ENCODE data around the gene SLC22A23.

SLC22A23 gene

DNA sequence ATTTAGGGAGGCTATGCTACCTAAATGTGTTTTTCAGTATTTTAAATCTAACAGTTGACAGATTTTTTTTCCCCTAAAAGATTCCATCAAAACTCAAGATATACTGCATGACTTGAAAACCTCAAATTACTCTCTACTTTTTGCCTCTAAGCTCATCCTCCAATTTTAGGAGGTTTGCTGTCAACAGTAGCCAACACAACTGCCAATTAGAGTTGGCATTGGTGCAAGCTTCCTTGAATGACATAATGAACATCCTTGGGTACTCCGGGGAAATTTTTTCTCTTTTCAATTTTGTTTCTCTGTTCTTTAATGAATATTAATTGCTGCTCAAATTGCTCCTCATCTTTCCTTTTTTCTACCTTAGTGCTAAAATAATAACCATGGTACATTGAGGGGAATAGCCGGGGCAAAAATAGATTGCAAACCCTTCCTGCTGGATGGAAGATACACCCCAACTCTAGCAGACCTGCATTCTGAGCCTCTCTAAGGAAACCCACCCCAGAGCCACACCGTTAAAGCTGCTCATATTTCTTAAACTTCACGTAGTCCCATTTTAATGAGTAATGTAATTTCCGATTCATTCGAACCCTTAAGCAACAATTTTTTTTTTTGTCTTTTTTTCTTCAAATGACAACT is 34.3 kb downstream of the SLC22A23 start:
- DNase-seq (ENCODE audit: low read depth in 2 of 2): no peak

- DNase-seq (ENCODE audit: low read depth in 2 of 2): peak in 1 of 2 experiments; percentile 14
Observed at GRCh38 chr6:3421791-3422434, 34.9 kb downstream of the SLC22A23 start.

- no peak for DNase-seq (ENCODE audit: low read depth in 2 of 2)
Observed at GRCh38 chr6:3421143-3421542, 35.7 kb downstream of the SLC22A23 start.

- DNase-seq (ENCODE audit: low read depth in 2 of 2): peak; percentile 10 to 20
Observed at GRCh38 chr6:3419624-3420272, 37.1 kb downstream of the SLC22A23 start.

GRCh38 chr6:3418496-3419060 is 38.3 kb downstream of the SLC22A23 start:
- no peak for DNase-seq (ENCODE audit: low read depth in 2 of 2)

DNA sequence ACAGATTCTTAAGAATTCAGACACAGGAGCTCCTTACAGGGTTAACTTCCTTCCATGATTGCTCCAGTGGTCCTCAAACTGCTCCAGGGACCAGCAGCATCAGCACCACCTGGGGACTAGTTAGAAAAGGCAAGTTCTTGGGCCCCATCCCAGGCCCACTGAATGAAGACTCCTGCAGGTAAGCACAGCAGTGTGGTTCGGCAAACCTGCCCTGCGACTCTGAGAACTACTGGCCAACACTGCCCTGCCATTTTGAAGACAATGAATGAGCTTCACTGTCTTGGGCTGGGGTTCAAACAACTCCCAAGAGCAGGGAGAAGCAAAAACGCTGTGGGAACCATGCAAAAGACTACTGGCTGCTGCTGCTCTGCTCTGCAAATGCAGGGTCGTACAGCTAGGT is 39.4 kb downstream of the SLC22A23 start:
- no peak for DNase-seq (ENCODE audit: low read depth in 2 of 2)

- no peak for DNase-seq (ENCODE audit: low read depth in 2 of 2)
Observed at GRCh38 chr6:3415490-3415889, 41.4 kb downstream of the SLC22A23 start.

DNA sequence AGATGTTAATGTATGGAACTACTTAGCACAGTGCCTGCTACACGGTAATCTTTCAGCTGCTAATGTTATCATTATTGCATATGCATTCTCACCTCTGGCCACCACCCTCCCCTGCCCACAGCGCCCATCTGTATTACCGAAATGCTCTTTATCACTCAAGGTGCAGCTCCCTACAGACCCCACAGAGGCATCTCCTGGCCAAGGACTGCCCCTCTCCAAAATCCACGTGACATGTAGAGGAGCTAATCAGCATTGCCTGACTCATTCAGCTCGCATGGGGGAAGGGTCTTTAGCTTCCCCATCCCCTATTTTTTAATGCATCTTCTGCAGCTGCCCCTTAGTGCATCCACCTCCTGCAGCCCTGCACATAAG is 41.8 kb downstream of the SLC22A23 start:
- DNase-seq (ENCODE audit: low read depth in 2 of 2): no peak

- peak in 1 of 2 experiments; percentile 38 for DNase-seq (ENCODE audit: low read depth in 2 of 2)
Observed at GRCh38 chr6:3414327-3415081, 42.3 kb downstream of the SLC22A23 start.

DNA sequence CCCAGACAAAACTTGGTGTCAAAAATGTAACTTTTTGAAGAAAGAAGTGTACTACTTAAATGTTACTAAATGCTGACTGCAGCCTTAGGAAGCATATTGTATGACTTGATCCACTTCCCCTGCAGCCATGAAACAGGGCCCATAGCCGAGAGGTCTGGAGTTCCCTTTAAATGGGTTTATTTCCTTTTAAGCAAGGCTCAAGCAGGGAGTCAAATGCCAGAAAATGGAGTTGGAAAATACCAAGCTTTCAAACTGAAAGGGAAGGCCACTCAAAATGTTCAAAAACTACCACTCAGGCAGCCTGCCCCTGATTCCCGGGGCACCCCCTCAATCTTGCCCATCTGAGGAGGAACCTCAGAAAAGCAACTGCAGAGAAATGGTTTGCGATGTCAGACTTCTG is 43.3 kb downstream of the SLC22A23 start:
- no peak for DNase-seq (ENCODE audit: low read depth in 2 of 2)

DNA sequence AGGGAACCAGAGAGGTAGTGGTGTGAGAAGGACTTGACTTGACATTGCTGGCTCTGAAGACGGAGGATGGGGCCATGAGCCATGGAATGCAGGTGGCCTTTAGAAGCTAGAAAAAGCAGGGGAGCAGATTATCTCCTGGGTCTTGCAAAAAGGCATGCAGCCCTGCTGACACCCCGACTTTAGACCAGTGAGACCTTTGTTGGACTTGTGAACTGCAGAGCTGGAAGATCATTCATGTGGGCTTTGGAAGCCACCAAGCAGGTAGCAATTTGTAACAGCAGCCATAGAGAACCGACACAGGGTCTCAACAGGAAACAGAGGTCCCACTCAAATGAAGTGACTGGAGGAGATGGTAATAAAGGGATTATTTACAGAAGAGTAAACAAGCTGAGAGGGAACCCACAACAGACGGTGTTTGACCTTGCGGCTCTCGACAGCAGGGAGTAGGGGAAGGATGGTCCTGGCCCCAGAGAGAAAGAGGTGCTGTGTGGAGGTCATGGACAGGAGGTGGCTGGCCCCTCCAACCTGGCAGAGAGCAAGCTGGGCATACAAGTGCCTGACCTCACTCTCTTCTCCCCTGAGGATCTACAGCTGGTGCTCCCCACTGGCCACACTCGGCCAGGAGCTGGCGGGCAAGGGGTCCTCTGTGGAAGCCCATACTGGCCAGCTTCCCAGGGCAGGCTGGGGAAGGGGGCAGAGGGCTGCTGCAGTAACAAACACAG is 43.9 kb downstream of the SLC22A23 start:
- DNase-seq (ENCODE audit: low read depth in 2 of 2): no peak

DNA sequence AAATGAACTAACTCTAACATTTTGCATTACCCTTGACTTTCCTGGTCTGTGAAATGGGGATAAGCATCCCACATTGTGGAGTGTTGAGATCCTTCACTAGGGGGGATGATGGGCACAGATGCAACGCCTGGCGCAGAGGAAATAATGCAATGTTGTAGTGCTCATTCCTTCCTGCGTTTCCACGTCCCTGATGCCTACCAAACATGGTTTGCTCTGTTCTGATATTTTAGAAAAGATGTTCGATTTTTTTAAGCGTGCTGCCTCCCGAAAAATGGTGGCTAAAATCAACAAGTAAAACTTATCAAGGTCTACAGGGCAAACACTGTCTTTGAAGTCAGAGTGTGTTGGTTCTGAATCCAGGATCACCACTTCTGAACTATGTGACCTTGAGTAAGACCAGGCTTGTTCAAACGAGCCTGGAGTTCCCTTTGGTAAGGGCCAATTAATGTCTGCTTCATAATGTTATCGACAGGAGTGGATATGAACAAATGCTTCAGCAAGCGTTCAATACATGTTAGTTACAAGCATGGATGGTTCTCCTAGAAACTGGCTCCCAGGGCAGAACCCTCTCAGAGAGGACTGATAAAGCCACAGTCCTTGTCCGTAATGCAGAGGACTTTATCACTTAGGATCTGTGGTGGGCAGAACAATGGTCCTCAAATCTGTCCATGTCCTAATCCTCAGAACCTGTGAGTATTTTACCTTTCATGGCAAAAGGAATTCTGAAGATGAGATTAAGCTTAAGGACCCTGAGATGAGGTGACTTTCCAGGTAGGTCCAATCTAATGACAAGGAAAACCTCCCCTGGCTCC is 44.7 kb downstream of the SLC22A23 start:
- no peak for DNase-seq (ENCODE audit: low read depth in 2 of 2)

DNA sequence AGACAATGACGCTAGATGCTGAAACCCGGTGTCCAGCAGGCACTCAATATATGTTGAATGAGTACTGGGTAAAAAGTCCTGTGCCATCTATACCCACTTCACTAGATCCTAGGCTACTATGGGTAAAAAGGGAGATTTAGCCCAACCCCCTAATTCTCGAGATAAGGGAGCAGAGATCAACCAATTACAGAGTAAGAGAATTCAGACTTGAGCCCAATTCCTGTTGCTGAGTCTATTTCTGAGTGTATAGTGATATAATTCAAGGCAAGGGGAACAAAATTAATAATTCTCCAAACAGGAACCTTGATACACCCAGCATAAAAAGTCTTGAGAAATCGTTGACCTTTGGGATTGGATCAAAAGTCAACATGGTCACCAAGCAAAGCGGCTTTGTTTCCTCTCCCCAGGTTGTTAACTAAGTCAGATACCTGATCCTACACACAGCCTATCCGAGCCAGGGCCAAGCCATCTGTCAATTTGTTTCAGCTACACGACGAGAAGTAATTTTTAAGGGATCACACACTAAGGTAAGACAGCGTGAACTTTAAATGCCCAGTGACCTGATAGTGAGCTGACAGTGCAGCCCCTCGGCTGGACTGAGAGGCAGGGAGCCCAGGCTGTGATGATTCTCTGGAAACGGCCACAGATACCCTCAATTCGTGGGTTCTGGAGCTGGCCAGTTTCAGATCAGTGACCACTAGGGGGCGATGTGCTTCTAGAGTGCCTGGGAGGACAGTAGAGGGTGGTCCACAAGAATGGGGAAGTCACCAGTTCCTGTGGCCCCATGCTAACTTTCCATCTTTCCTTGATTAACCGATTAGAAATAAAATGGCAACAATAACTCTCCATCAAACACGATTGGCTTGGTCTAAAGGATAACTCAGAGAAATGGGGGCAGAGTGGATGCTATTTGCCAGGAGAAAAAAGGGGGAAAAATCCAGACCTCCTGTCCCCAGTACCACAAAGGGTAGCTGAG is 46.2 kb downstream of the SLC22A23 start:
- DNase-seq (ENCODE audit: low read depth in 2 of 2): peak in 1 of 2 experiments; percentile 20

DNA sequence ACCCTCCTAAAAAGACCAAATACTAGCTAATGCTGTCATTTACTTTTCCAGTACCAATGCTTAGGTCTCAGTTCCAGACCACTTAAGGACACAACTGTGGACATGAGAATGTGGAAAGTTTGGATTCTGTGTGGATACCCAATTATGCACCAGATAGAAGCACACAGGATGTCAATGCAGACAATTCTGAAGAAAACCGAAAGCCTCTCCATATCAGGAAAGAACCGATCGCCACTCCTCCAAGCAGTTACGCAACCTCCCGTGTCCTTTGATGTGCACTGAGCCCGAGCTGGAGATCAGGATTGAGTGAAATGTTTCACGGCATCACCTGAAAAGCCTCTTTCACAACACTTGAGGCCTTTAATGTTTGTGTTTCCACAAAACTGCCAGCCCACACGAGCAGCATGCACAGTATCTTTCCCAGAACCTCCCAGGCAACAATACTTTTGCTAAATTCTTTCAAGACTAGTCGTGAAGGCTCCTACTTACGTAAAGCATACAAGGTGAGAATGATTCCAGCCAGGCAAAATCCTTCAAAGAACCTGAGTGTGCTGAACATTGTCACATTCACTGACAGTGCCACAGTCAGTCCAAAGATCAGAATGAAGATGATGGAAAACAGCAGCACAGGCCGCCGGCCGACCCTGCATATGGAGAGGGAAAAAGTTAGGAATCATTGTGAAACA is 47.0 kb downstream of the SLC22A23 start:
- no peak for DNase-seq (ENCODE audit: low read depth in 2 of 2)

- no peak for DNase-seq (ENCODE audit: low read depth in 2 of 2)
Observed at GRCh38 chr6:3408665-3409064, 48.2 kb downstream of the SLC22A23 start.

DNA sequence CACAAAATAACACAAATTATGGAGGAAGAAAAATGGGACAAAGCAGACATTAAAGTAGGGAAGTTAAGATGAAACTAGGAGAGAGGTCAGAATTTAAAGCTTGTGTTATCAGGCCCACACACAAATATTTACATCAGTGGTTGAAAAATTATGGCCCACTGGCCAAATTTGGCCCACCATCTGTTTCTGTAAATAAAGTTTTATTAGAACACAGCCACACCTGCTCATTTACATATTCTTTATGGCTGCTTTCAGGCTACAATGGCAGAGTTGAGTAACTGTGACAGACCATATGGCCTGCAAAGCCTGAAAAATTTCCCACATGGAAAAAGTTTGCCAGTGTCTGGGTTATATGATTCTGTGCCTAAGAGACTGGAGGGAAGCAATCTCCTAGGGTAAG is 49.0 kb downstream of the SLC22A23 start:
- DNase-seq (ENCODE audit: low read depth in 2 of 2): no peak

DNA sequence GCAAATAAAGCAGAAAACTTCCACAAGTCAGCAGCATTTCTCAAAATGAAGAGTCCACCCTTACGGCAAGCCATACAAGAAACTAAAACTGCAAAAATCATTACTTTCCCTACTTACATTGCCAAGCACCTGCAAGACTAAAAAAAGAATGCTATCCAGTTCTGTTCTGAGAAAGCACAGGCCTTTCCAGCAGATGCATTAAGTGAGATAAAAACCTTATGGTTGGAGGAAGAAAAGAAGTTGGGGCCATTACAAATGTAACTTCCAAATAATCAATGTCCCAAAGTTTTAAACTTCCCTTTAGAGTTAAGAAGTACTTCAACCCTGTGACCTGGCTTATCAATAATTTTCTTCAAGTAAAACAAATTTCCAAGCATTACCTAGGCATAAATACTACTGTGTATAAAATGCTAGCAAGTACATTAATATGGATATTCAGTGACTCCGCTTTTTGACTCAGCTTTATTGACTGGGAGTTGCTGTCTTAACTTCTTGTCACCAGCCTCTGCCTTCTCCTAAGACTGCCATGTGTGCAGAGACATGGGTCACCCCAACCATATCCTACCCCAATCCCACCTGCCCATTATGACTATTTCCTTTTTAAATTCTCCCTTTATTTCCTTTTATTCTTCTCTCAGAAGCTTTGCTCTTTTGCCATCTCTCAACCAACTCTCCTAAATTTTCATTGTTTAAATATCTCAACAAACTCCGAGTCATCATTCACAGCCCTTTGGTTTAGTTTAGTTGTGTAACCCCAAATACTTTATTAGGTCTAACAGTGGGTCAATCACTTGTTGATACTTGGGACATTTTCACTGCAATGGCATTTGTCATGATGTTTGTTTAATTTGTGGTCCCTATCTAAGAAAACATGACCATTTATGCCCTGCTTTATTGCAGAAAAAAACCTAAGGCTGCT is 49.7 kb downstream of the SLC22A23 start:
- DNase-seq (ENCODE audit: low read depth in 2 of 2): no peak

GRCh38 chr6:3406362-3406821 is 50.5 kb downstream of the SLC22A23 start:
- no peak for DNase-seq (ENCODE audit: low read depth in 2 of 2)

Data from fibroblast of skin of left quadriceps (primary cell).